ENCODE measurements around the gene MYT1. TPM values are rescaled to one million over a fixed set of nuclear protein-coding genes. Genes with fewer than 3 reads are reported as not detected.

Gene MYT1
- total and polyA plus RNA-seq, 2 of the 13 experiments (the other 11 are each of a cell fraction or from before 2014, with no cell fraction given): 0.58 to 2.5 TPM

- TF ChIP-seq TOE1 (CRISPR knock-in tag; IDR thresholded peaks at IDR 0.05) (no peak), ATF3 (CRISPR knock-in tag; IDR thresholded peaks at IDR 0.05) (no peak), ZFP36 (IDR thresholded peaks at IDR 0.05; ENCODE audit: borderline replicate concordance, low read depth, low read length, partially characterized antibody) (no peak), REST (IDR thresholded peaks at IDR 0.05; ENCODE audit: borderline replicate concordance in 1 of 2, low read depth in 1 of 2, low read length in 2 of 2) (no peak), ARNT2 (CRISPR knock-in tag; IDR thresholded peaks at IDR 0.05; ENCODE audit: low read depth) (no peak), ZNF850 (CRISPR knock-in tag; conservative IDR thresholded peaks at IDR 0.05) (no peak), ZNF770 (CRISPR knock-in tag; IDR thresholded peaks at IDR 0.05) (no peak), CREBL2 (CRISPR knock-in tag; IDR thresholded peaks at IDR 0.05; ENCODE audit: borderline replicate concordance) (no peak), KLF6 (CRISPR knock-in tag; IDR thresholded peaks at IDR 0.05) (no peak), DRAP1 (CRISPR knock-in tag; IDR thresholded peaks at IDR 0.05) (no peak), ZSCAN12 (CRISPR knock-in tag; IDR thresholded peaks at IDR 0.05) (no peak), CEBPG (CRISPR knock-in tag; IDR thresholded peaks at IDR 0.05) (0 out of 2 replicates have a peak, but pooled peaks have one; percentile 10), STAT6 (CRISPR knock-in tag; IDR thresholded peaks at IDR 0.05; ENCODE audit: borderline replicate concordance) (no peak), ASH2L (IDR thresholded peaks at IDR 0.05; ENCODE audit: insufficient read length, low read depth, low read length) (peak; percentile 31), PAF1 (CRISPR knock-in tag; IDR thresholded peaks at IDR 0.05) (no peak), ZFP37 (CRISPR knock-in tag; IDR thresholded peaks at IDR 0.05; ENCODE audit: borderline replicate concordance) (no peak), CEBPB (IDR thresholded peaks at IDR 0.05; ENCODE audit: borderline replicate concordance, low read depth, low read length) (no peak), PHF20 (CRISPR knock-in tag; IDR thresholded peaks at IDR 0.05) (0 out of 2 replicates have a peak, but pooled peaks have one; percentile 24), ZNF740 (CRISPR knock-in tag; IDR thresholded peaks at IDR 0.05) (no peak), SATB2 (CRISPR knock-in tag; IDR thresholded peaks at IDR 0.05) (no peak)
Measured at GRCh38 chr20:64220891-64221527, 56.8 kb downstream of the MYT1 start (continued).

All from HepG2 (cell line).